A673 (cell line): ENCODE data around the gene HDAC4. TPM values are rescaled to one million over a fixed set of nuclear protein-coding genes. Genes with fewer than 3 reads are reported as not detected.

Experiments used
- BruUV-seq: library from RNA; stranded (reverse); fragments of 400-500 nt; replicated peaks from 2 replicates; lab custom pipeline; 2021; lab: Mats Ljungman, UMichigan
- CTCF ChIA-PET: fragments of 300-600 bp; sonication (Branson Sonifier 250); formaldehyde crosslinking; loops from one replicate; lab custom pipeline; 2022; ENCODE audit warnings: antibody characterized with exemption; lab: Charles Lee
- POLR2A ChIA-PET: fragments of 300-600 bp; sonication (Branson Sonifier 250); formaldehyde crosslinking; loops from one replicate; lab custom pipeline; 2022; ENCODE audit warnings: antibody characterized with exemption; ENCODE audit not compliant: low non-redundant PET; lab: Charles Lee
- DNase-seq: peaks from one replicate; pipeline ENCODE4 v3.0.0-alpha.2; 2015; ENCODE audit warnings: low spot score
- H3K27ac ChIP-seq: fragments of 200-600 bp; sonication (generic); 2 replicates; pipeline ENCODE4 v1.5.1; 2016; ENCODE audit warnings: mixed run types, low read depth, mild to moderate bottlenecking, mixed read lengths, antibody characterized with exemption, low read length; ENCODE audit not compliant: poor library complexity, severe bottlenecking
- H3K27me3 ChIP-seq: fragments of 200-600 bp; sonication (generic); replicated peaks from 2 replicates; pipeline ENCODE4 v1.6.1; 2017; ENCODE audit warnings: mixed run types, low read depth, mild to moderate bottlenecking, mixed read lengths, antibody characterized with exemption, low read length; ENCODE audit not compliant: insufficient read depth, poor library complexity
- H3K36me3 ChIP-seq: fragments of 200-600 bp; sonication (generic); 2 replicates; pipeline ENCODE4 v1.6.1; 2016; ENCODE audit warnings: mixed run types, mild to moderate bottlenecking, mixed read lengths, antibody characterized with exemption, low read length; ENCODE audit not compliant: insufficient read depth, poor library complexity, severe bottlenecking
- H3K4me1 ChIP-seq: fragments of 200-600 bp; sonication (generic); 2 replicates; pipeline ENCODE4 v1.6.1; 2017; ENCODE audit warnings: mixed run types, mild to moderate bottlenecking, mixed read lengths, antibody characterized with exemption, low read length; ENCODE audit not compliant: insufficient read depth, poor library complexity, severe bottlenecking
- H3K4me3 ChIP-seq: fragments of 200-600 bp; sonication (generic); 2 replicates; pipeline ENCODE4 v1.5.1; 2016; ENCODE audit warnings: low read depth, mixed run types, mild to moderate bottlenecking, mixed read lengths, low read length; ENCODE audit not compliant: poor library complexity, severe bottlenecking
- H3K9me3 ChIP-seq: fragments of 200-600 bp; sonication (generic); 2 replicates; pipeline ENCODE4 v1.6.1; 2016; ENCODE audit warnings: mixed run types, low read depth, mild to moderate bottlenecking, mixed read lengths, antibody characterized with exemption, low read length; ENCODE audit not compliant: poor library complexity, severe bottlenecking
- EZH2 ChIP-seq: fragments of 200-600 bp; sonication (generic); IDR thresholded peaks from 2 replicates; pipeline ENCODE4 v1.6.1; 2017; ENCODE audit warnings: borderline replicate concordance, low read depth, mild to moderate bottlenecking, mixed read lengths, antibody characterized with exemption, low read length; ENCODE audit not compliant: poor library complexity, severe bottlenecking
- intact Hi-C: fragments of 100-400 bp; cut with micrococcal nuclease; formaldehyde crosslinking; loops from one replicate; pipeline ENCODE4 v1.10.0; 2022; ENCODE audit not compliant: unreplicated experiment
- total RNA-seq: library from RNA; stranded (reverse); gene quantifications from 2 replicates; pipeline ENCODE4 v1.2.3, GENCODE V29; 2021
- TF ChIP-seq, protein P1 (sequence below): fragments of 300-800, 200-600 bp; sonication (generic); conservative IDR thresholded peaks from 2 replicates; pipeline ENCODE4 v1.5.1; 2017; ENCODE audit warnings: low read depth, mild to moderate bottlenecking, antibody characterized with exemption, low read length, moderate library complexity, mixed read lengths

HDAC4 gene
- total RNA-seq, 1 experiment from 2014 or later = 40.0 TPM

DNA sequence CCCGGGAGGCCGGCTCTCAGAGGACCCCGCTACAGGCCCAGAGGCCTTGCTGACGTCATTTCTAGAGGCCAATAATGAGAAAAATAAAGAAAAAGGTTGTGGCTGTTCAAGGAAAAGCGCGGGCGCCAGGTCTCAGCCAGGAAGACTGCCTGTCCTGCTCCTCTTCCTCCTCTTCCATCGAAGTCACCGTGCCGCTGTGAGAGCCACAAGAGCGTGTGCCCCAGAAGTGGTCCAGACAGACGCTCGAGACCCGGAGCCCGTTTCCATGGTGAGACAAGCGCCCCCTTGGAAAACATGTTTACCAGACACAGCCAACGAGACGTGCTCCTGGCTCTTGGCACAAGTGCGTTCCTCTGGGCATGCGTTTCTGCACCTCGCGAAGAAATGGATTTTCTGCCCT is 210.5 kb downstream of the HDAC4 start:
- no peaks in the 10 kb centered on the region for H3K9me3 ChIP-seq
- intact Hi-C loops = no loop called here
- no peaks in the 10 kb centered on the region for H3K27me3 ChIP-seq
- DNase-seq = no peak
- peaks cover 16% of the 10 kb centered on the region for H3K4me1 ChIP-seq
- H3K4me3 ChIP-seq = no peak overlapping the region
- TF ChIP-seq, protein P1, sequence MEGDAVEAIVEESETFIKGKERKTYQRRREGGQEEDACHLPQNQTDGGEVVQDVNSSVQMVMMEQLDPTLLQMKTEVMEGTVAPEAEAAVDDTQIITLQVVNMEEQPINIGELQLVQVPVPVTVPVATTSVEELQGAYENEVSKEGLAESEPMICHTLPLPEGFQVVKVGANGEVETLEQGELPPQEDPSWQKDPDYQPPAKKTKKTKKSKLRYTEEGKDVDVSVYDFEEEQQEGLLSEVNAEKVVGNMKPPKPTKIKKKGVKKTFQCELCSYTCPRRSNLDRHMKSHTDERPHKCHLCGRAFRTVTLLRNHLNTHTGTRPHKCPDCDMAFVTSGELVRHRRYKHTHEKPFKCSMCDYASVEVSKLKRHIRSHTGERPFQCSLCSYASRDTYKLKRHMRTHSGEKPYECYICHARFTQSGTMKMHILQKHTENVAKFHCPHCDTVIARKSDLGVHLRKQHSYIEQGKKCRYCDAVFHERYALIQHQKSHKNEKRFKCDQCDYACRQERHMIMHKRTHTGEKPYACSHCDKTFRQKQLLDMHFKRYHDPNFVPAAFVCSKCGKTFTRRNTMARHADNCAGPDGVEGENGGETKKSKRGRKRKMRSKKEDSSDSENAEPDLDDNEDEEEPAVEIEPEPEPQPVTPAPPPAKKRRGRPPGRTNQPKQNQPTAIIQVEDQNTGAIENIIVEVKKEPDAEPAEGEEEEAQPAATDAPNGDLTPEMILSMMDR = no peak
- TF ChIP-seq EZH2 = no peak
- peaks cover 8% of the 10 kb centered on the region for H3K36me3 ChIP-seq
- ChIA-PET CTCF (interaction anchor here (0.7 kb wide), 1 partner anchor 48 kb away, joined by 3 read pairs; no protein-coding TSS in a partner anchor), POLR2A (no interaction called here)
- H3K27ac ChIP-seq = no peak overlapping the region
- BruUV-seq = no TSS peak

DNA sequence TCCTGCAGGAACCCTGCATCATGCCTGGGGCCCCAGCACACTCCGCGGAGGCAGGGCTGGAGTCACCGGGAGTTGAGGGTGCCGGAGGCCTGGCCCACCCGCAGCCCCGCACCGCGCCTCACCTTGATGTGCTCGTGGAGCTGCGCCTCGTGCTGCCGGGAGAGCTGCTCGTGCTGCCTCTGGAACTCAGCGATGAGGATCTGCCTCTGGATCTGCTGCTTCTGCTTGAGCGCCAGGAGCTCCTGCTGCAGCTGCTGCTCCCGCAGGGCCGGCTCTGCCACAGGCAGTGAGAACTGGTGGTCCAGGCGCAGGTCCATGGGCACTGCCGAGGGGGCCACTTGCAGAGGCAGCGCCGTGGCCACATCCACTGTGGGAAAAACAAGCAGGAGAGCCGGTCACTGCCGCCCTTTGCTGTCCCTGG is 211.1 kb downstream of the HDAC4 start:
- POLR2A ChIA-PET = no interaction called here
- BruUV-seq = no TSS peak
- intact Hi-C loops = no loop called here
- no peak overlapping the region for H3K4me3 ChIP-seq
- peaks cover 15% of the 10 kb centered on the region for H3K4me1 ChIP-seq
- no peak for DNase-seq
- H3K27me3 ChIP-seq = no peaks in the 10 kb centered on the region
- H3K36me3 ChIP-seq = peaks cover 8% of the 10 kb centered on the region
- TF ChIP-seq, protein P1 = no peak
- no peak for TF ChIP-seq EZH2
- no peak overlapping the region for H3K27ac ChIP-seq
- CTCF ChIA-PET = no interaction called here
- H3K9me3 ChIP-seq = no peaks in the 10 kb centered on the region

DNA sequence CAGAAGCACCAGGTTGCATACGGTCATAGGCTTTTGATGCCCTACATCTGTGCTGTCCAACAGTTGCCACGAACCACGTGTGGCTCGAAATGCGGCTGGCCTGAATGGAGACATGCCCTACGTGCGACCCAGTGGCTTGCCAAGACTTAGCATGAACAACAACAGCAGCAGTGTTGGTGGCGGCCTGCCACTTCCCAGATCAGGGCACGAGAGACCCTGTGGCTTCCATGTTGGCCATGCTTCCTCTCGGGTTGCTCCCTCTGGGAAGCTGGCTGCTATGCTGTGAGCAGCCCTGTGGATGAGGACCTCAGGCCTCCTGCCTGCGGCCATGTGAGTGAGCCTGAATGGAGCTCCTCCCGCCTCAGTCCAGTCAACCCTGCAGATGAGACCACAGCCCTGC is 212.3 kb downstream of the HDAC4 start:
- no TSS peak for BruUV-seq
- Histone ChIP-seq H3K27me3 (no peaks in the 10 kb centered on the region), H3K9me3 (no peaks in the 10 kb centered on the region), H3K4me3 (no peak overlapping the region), H3K4me1 (peaks cover 6% of the 10 kb centered on the region), H3K27ac (no peak overlapping the region), H3K36me3 (peaks cover 8% of the 10 kb centered on the region)
- ChIA-PET CTCF (no interaction called here), POLR2A (no interaction called here)
- no peak for DNase-seq
- TF ChIP-seq EZH2 = no peak
- TF ChIP-seq, protein P1 = no peak
- intact Hi-C loops = no loop called here
